GM12878 (cell line): ENCODE results near the gene PLXND1. TPM values are rescaled to one million over a fixed set of nuclear protein-coding genes. Genes with fewer than 3 reads are reported as not detected.

Experiments
- BRCA1 ChIP-seq: IDR thresholded peaks from 2 replicates; pipeline ENCODE4 v1.6.1; 2011; ENCODE audit warnings: low read depth, low read length, improper control_type of control experiment
- IKZF2 ChIP-seq, 2 experiments: fragments of 450-650 bp; IDR thresholded peaks; 2 replicates each; pipeline ENCODE4 v1.6.1; 2017; ENCODE audit warnings: mild to moderate bottlenecking in 2 of 2, moderate library complexity in 2 of 2
- PKNOX1 ChIP-seq: fragments of 450-650 bp; IDR thresholded peaks from 2 replicates; pipeline ENCODE4 v1.6.1; 2016; ENCODE audit warnings: mild to moderate bottlenecking
- SRF ChIP-seq, 2 experiments: IDR thresholded peaks; 2 replicates each; pipeline ENCODE4 v1.6.1; 2011; ENCODE audit warnings: low read depth in 2 of 2, low read length in 2 of 2, mild to moderate bottlenecking in 1 of 2, moderate library complexity in 1 of 2
- ZNF687 ChIP-seq: fragments of 450-650 bp; IDR thresholded peaks from 2 replicates; pipeline ENCODE4 v1.6.1; 2017; ENCODE audit warnings: mild to moderate bottlenecking, moderate library complexity
- polyA plus RNA-seq, 11 experiments: library from polyadenylated mRNA; depleted of rRNA in 4 of 11; unstranded in 6 of 11; stranded (reverse) in 5 of 11; fragments of >200 nt; fragmentation: Nextera tagmentation in 4 of 11; fragmentation: Illumina TruSeq in 1 of 11; extraction: Ambion mirVana in 4 of 11; extraction: Trizol in 1 of 11; gene quantifications; 1 replicate in 1 of 11; 2 replicates in 10 of 11; pipeline versions ENCODE4 v1.2.1 to v1.2.3, GENCODE V29; 2011 to 2016; ENCODE audit warnings: inconsistent platforms in 2 of 11, missing spikeins in 2 of 11, low read depth in 1 of 11
- total RNA-seq, 4 experiments: library from RNA; depleted of rRNA in 3 of 4; stranded (reverse); fragments of >200 nt in 3 of 4; fragmentation: Illumina TruSeq in 1 of 4; extraction: Trizol in 1 of 4; gene quantifications; 2 replicates each; pipeline versions ENCODE4 v1.2.1 to v1.2.3, GENCODE V29; 2013 to 2021
- TF ChIP-seq, protein P1 (sequence below): fragments of 450-650 bp; conservative IDR thresholded peaks from 2 replicates; pipeline ENCODE4 v1.6.1; 2017; ENCODE audit warnings: mild to moderate bottlenecking, moderate library complexity

PLXND1 gene
- total and polyA plus RNA-seq, 10 of the 15 experiments (the other 5 are each of a cell fraction or from before 2014, with no cell fraction given): 0.01 to 2.3 (median 0.72) TPM; not detected in 7

DNA sequence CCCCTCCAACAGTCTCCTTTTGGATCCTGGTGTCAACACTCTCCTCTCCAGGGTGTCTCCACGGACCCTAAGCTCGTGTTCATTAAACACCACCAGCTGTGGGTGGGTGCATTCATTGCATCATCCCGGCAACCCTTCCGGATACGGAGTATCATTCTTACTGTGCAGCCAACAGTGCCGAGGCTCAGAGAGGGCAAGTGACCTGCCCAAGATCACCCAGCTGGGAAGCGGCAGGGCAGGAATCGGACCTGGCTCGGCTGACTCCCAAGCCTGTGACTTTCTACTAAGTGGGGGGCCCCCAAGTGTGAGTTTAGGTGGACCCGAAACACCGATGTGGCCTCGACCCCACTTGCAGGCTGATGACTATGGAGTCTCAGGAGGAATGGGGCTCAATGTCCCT, 43.1 kb downstream of the PLXND1 start (continued):
- TF ChIP-seq ZNF687 (no peak), IKZF2 (IDR thresholded peaks at IDR 0.05) (no peak), BRCA1 (no peak), SRF (IDR thresholded peaks at IDR 0.05; ENCODE audit: low read depth in 2 of 2, low read length in 2 of 2) (no peak), PKNOX1 (no peak)
- TF ChIP-seq, protein P1, sequence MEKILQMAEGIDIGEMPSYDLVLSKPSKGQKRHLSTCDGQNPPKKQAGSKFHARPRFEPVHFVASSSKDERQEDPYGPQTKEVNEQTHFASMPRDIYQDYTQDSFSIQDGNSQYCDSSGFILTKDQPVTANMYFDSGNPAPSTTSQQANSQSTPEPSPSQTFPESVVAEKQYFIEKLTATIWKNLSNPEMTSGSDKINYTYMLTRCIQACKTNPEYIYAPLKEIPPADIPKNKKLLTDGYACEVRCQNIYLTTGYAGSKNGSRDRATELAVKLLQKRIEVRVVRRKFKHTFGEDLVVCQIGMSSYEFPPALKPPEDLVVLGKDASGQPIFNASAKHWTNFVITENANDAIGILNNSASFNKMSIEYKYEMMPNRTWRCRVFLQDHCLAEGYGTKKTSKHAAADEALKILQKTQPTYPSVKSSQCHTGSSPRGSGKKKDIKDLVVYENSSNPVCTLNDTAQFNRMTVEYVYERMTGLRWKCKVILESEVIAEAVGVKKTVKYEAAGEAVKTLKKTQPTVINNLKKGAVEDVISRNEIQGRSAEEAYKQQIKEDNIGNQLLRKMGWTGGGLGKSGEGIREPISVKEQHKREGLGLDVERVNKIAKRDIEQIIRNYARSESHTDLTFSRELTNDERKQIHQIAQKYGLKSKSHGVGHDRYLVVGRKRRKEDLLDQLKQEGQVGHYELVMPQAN: no peak
